Colonic mucosa (tissue), 4 donors: ENCODE measurements around the gene FABP1. TPM values are rescaled to one million over a fixed set of nuclear protein-coding genes. Genes with fewer than 3 reads are reported as not detected.

Experiments
- DNase-seq: peaks from one replicate; pipeline ENCODE4 v3.0.0-alpha.2; 2020
- H3K27ac ChIP-seq: fragments of 200-600 bp; one replicate; pipeline ENCODE4 v1.8.0; 2021
- H3K27me3 ChIP-seq: fragments of 200-600 bp; one replicate; pipeline ENCODE4 v1.8.0; 2021
- H3K36me3 ChIP-seq: fragments of 200-600 bp; one replicate; pipeline ENCODE4 v1.8.0; 2021
- H3K4me1 ChIP-seq: fragments of 200-600 bp; one replicate; pipeline ENCODE4 v1.8.0; 2021; ENCODE audit warnings: mild to moderate bottlenecking
- H3K4me3 ChIP-seq: fragments of 200-600 bp; one replicate; pipeline ENCODE4 v1.8.0; 2021
- H3K9ac ChIP-seq, 2 donors: one replicate each; pipeline ENCODE4 v1.7.0; 2013; ENCODE audit warnings: control low read depth in 2 of 2, low read depth in 2 of 2, low read length in 2 of 2
- H3K9me3 ChIP-seq: fragments of 200-600 bp; one replicate; pipeline ENCODE4 v1.8.0; 2021
- intact Hi-C: fragments of 100-400 bp; cut with DNase I; formaldehyde crosslinking; loops from one replicate; pipeline ENCODE4 v1.14.1; 2022
- total RNA-seq, 2 donors: library from RNA; stranded (reverse); fragmentation: NEBNext Ultra II Directional in 1 of 2; extraction: Animal tissue kit (Norgen Biotek cat#: 25700) in 1 of 2; gene quantifications; one replicate each; pipeline ENCODE4 v1.2.1, GENCODE V29; 2021
- TF ChIP-seq, protein P1 (sequence below): fragments of 200-600 bp; IDR thresholded peaks from one replicate; pipeline ENCODE4 v1.8.0; 2022; ENCODE audit warnings: antibody characterized with exemption, mild to moderate bottlenecking
- donor health status: healthy.
- donor health status: DM: no; HTN: no; CAD: no.
- donor health status: DM: no; HTN: no; CAD: no.

FABP1 gene
- total RNA-seq, 2 donors from 2014 or later: 2,582 to 2,822 TPM

GRCh38 chr2:88160517-88160916, 32.7 kb upstream of the FABP1 start:
- TF ChIP-seq, protein P1, sequence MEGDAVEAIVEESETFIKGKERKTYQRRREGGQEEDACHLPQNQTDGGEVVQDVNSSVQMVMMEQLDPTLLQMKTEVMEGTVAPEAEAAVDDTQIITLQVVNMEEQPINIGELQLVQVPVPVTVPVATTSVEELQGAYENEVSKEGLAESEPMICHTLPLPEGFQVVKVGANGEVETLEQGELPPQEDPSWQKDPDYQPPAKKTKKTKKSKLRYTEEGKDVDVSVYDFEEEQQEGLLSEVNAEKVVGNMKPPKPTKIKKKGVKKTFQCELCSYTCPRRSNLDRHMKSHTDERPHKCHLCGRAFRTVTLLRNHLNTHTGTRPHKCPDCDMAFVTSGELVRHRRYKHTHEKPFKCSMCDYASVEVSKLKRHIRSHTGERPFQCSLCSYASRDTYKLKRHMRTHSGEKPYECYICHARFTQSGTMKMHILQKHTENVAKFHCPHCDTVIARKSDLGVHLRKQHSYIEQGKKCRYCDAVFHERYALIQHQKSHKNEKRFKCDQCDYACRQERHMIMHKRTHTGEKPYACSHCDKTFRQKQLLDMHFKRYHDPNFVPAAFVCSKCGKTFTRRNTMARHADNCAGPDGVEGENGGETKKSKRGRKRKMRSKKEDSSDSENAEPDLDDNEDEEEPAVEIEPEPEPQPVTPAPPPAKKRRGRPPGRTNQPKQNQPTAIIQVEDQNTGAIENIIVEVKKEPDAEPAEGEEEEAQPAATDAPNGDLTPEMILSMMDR: no peak
- H3K27ac ChIP-seq: no peak overlapping the region

DNA sequence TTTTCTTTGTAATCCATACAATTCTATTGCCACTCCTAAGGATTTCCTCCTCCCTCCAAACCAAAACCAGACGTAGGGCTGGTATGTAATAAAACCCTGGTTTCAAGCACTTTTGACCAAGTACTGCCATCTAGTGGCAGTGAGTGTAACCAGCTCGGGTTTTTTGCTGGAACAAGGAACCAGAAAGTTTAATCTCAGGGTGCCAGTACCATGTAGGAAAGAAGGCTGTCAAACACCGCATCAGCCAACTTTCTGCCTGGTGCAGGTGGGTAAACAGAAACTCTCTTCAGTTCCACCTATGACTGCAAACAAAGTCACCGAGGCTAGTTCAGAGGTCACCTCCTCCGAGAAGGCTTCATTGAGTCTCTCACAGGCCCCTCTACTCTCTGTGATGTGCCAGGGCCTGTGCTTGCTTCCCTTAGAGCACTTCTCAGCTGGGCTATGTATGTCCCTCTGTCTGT, 32.1 kb upstream of the FABP1 start:
- peak overlapping the region in 1 of 2 donors; percentile 3 for H3K9ac ChIP-seq
- H3K4me1 ChIP-seq: no peaks in the 10 kb centered on the region
- H3K27ac ChIP-seq: no peak overlapping the region
- H3K27me3 ChIP-seq: no peaks in the 10 kb centered on the region
- no peak overlapping the region for H3K4me3 ChIP-seq
- H3K9me3 ChIP-seq: no peaks in the 10 kb centered on the region
- DNase-seq: peak; percentile 82
- intact Hi-C loops: loop anchor here (10.0 kb wide), 1 partner anchor 155 kb away; no protein-coding TSS in a partner anchor
- no peaks in the 10 kb centered on the region for H3K36me3 ChIP-seq
- TF ChIP-seq, protein P1: peak; percentile 70

More at GRCh38 chr2:88160517-88160916, 32.7 kb upstream of the FABP1 start:
- H3K4me3 ChIP-seq: no peak overlapping the region
- H3K9ac ChIP-seq: no peak overlapping the region
- H3K4me1 ChIP-seq: no peaks in the 10 kb centered on the region
- intact Hi-C loops: loop anchor here (10.0 kb wide), 1 partner anchor 156 kb away; no protein-coding TSS in a partner anchor
- H3K36me3 ChIP-seq: no peaks in the 10 kb centered on the region
- no peaks in the 10 kb centered on the region for H3K9me3 ChIP-seq
- H3K27me3 ChIP-seq: no peaks in the 10 kb centered on the region
- DNase-seq: no peak

DNA sequence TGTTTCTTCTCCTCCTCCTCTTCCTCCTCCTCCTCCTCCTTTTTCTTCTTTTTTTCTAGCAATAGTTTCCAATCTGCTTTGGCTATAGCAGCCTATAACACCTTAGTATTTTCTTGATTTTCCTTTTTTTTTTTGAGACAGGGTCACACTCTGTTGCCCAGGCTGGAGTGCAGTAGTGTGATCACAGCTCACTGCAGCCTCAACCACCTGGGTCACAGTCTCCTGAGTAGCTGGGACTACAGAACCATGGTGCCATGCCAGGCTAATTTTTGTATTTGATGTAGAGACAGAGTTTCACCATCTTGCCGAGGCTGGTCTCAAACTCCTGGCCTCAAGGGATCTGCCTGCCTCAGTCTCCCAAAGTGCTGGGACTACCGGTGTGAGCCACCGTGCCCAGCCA, 31.6 kb upstream of the FABP1 start:
- Histone ChIP-seq H3K4me3 (no peak overlapping the region), H3K27ac (no peak overlapping the region), H3K36me3 (no peaks in the 10 kb centered on the region), H3K4me1 (no peaks in the 10 kb centered on the region), H3K9ac (no peak overlapping the region), H3K9me3 (no peaks in the 10 kb centered on the region), H3K27me3 (no peaks in the 10 kb centered on the region)
- TF ChIP-seq, protein P1: no peak
- no peak for DNase-seq
- intact Hi-C loops: no loop called here

DNA sequence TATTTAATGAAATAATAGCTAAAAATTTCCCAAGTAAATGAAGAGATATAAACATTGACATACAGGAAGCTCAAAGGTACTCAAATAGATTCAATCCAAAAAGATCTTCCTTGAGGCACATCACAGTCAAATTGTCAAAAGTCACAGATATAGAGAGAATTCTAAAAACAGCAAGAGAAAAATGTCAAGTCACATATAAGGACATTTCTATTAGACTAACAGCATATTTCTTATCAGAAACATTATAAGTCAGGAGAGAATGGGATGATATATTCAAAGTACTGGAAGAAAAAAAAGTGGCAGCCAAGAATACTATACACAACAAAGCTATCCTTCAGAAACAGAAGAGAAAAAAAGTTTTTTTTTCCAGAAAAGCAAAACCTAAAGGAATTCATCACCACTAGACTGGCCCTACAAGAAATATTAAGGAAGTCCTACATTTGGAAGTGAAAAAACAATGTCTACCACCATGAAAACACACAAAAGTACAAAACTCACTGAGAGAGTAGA, 21.1 kb upstream of the FABP1 start:
- DNase-seq: no peak
- no peaks in the 10 kb centered on the region for H3K36me3 ChIP-seq
- peaks cover 5% of the 10 kb centered on the region for H3K9me3 ChIP-seq
- H3K4me1 ChIP-seq: no peaks in the 10 kb centered on the region
- TF ChIP-seq, protein P1: no peak
- no peaks in the 10 kb centered on the region for H3K27me3 ChIP-seq
- no peak overlapping the region for H3K27ac ChIP-seq
- H3K9ac ChIP-seq: no peak overlapping the region
- intact Hi-C loops: no loop called here
- no peak overlapping the region for H3K4me3 ChIP-seq

DNA sequence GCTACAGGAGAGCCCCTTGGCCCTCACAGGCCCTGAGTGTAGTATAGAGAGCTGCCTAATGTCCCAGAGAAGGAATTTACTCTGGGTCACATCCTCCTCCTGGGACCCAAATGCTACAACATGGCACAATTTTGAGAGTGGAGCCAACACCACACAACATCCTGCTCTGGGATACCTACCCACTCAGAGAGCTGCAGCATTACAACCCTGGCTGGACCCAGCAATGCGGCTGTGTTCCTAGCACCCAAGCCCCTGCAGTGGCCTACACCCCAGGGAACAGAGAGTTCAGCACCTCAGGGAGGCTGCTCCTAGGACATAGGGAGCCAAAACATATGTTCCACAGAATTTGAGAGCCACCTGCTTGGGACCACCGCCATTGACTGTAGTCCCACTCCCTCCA, 19.3 kb upstream of the FABP1 start:
- no peaks in the 10 kb centered on the region for H3K4me1 ChIP-seq
- no peak for DNase-seq
- H3K4me3 ChIP-seq: no peak overlapping the region
- intact Hi-C loops: no loop called here
- H3K9me3 ChIP-seq: peaks cover 5% of the 10 kb centered on the region
- peak overlapping the region; percentile 80 for H3K27ac ChIP-seq
- H3K36me3 ChIP-seq: no peaks in the 10 kb centered on the region
- H3K9ac ChIP-seq: peak overlapping the region in 1 of 2 donors; percentile 65
- TF ChIP-seq, protein P1: no peak
- H3K27me3 ChIP-seq: no peaks in the 10 kb centered on the region
